OCI-M2 (cell line): ENCODE results near the gene UBE2J2.
A peak's percentile ranks its signal among the peaks of the same experiment; 100 is the strongest.

Experiments
- DNase-seq: peaks from one replicate; lab custom pipeline; 2025; ENCODE audit not compliant: unreplicated experiment; lab: John Stamatoyannopoulos, UW

The UBE2J2 gene

DNA sequence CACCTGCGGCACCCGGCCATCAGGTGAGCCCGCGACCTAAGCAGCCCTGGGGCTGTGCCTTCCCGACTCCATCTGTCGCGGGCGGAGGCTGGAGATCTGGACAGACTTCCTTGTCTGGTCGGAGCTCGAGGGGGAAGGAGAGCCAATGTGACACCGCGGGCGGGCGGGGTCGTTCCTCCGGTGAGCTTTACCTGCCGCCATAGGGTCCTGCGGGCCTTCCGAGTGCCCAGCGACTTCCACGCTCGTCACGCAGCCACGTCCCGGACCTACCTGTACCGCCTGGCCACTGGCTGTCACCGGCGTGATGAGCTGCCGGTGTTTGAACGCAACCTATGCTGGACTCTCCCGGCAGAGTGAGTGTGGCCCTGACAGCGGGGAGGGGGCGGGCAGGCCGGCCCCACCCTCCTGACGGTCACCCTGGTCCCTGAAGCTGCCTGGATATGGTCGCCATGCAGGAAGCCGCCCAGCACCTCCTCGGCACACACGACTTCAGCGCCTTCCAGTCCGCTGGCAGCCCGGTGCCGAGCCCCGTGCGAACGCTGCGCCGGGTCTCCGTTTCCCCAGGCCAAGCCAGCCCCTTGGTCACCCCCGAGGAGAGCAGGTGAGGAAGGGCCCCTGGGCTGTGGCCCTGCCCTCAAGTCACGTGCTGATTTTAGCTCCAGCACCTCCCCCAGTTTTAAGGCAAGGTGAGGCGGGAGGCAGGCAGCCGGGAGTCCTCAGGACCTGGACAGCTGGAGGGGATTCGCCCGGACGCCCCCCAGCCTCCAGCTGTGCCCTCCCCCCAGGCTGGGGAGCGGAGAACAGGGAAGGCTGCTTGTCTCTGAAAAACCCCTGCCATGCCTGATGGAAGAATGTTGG, 35.8 kb upstream of the UBE2J2 start:
- no peak for DNase-seq

DNA sequence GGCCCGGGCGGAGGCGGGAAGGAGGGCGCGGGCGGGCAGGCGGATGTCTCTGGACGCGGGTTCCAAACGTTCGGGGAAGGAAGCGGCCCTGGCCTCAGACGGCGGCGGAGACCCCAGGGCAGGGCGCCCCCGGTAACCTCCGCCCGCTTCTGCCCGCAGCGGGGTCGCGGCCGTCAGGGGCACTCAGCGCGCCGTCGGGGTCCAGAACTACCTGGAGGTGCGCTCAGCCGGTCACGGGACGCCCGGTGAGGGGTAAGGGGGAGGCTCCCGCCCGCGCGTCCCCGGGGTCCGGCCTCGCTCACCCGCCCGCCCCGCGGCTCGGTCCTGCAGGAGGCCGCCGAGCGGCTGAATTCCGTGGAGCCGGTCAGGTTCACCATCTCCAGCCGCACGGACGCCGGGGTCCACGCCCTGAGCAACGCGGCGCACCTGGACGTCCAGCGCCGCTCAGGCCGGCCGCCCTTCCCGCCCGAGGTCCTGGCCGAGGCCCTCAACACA, 35.1 kb upstream of the UBE2J2 start:
- no peak for DNase-seq

DNA sequence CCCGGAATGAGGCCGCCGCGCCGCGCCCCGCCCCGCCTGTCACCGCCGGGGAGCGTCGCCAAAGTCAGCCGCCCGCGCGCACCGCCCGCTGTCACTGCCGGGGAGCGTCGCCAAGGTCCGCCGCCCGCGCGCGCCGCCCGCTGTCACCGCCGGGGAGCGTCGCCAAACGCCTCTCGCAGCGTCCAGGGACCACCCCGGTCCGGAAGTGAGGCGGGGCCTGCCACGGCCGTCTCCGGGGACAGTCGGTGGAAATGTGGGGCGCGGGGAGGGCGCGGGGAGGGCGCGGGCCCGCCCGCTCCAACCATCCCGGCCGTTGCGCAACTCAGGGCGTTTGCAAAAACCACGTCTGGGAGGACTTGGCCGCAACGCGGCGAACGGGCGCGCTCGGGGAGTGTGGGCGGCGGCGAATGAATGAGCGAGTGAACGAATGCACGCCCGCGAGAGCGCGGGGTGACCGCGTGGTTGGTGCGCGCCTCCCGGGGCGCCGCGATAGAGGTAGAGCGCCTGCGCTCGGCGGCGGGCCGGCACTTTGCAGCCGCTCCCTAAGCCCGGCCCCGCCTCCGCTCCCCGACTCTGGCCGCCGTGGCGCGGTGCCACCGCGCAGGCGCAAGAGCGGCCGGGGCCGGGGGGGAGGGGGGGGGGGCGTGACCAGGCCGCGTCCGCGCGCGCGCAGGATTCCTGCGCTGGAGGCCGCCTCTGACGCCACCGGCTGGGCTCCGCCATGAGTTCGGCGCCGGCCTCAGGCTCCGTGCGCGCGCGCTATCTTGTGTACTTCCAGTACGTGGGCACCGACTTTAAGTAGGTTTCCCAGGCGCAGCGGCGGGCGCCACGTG, 34.5 kb upstream of the UBE2J2 start, which contains the start of the genes ACAP3 and PUSL1:
ACAP3 (minus strand) TSS at position 8 of the 833 bp plus-strand sequence. CDS start 115 bp downstream, outside the sequence.
PUSL1 (plus strand) TSS at position 675 of the 833 bp plus-strand sequence; CDS start at position 722, 47 bp downstream.
- peak; percentile 14 for DNase-seq

DNA sequence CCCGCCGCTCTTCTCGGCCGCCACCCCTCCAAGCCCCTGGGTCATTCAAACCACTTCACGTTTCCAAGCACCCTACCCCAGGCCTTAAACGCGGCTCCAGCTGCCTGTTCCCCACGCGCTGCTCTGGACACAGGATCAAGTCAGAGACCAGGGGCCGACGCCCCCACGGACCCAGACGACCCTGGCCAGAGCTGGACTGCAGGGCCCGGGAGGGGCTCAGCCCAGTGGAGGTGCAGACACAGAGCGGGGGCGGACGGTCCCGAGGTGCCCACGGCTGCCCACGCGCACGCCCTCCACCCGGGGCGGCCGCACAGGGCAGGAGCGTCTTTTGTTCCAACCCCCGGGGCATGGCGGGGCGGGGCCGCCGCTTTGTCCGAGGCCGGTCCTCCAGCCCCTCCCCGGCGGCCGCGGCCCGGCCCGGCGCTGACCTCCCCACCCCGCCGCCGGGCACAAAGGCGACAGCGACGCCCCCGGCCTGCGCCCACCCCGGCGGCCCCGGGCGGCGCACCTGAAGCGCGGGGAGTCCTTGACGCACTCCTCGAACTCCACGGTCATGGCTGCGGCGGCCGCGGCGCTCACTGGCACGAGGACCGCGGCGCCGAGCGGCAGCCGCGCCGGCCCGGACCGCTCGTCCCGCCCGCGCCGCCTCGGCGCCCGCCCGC, 33.7 kb upstream of the UBE2J2 start:
- DNase-seq = no peak

DNA sequence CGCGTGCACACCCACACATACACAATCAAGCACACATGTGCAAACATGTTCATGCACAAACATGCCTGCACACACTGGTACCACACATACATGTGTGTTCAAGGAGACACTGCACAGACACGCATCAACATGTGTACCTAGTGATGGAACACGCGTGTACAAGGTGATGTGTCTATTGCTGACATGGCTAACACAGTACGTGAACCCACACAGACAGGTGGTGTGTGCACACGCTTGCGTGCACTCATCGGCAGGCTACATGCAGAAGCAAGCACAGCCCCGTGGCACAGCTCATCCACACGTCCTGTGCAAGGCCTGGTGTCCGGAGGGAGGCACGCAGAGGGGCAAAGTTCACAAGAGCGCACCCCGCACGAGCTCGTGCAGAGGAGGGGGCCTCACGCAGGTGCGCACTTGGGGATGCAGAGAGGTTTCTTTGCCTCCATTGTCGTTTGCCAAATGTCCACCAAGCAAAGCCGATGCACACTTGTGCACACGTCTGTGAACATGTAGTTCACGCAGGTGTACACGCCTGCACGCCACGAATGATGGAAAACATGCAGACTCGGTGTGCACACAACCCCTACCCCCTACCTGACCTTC, 33.1 kb upstream of the UBE2J2 start:
- DNase-seq = no peak

DNA sequence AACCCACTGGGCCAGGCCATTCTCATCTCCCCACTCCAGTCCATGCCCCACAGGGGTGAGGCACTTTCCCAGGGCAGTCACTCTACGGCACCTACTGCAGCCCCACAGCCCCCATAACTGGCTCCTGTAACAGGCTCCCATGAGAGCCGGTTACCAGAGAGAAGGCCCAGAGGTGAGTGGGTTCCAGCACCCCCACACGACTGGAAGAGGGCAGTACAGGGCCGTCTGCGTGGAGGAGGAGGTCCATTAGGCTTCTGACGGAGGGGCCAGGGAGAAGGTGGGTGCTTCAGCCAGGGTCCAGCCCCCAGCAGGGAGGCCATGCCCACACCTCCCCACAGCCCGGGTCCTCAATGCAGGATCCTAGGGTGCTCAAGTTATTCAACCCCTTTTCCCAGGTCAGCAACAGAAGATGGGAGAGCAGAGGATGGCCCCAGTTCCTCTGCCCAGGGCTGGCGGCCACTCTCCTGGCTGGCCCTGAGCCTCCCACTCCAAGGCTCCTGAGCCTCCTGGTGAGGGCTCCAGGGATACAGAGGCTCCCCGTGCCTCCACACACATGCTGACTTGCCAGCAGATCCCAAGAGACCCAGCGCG, 32.5 kb upstream of the UBE2J2 start:
- no peak for DNase-seq

DNA sequence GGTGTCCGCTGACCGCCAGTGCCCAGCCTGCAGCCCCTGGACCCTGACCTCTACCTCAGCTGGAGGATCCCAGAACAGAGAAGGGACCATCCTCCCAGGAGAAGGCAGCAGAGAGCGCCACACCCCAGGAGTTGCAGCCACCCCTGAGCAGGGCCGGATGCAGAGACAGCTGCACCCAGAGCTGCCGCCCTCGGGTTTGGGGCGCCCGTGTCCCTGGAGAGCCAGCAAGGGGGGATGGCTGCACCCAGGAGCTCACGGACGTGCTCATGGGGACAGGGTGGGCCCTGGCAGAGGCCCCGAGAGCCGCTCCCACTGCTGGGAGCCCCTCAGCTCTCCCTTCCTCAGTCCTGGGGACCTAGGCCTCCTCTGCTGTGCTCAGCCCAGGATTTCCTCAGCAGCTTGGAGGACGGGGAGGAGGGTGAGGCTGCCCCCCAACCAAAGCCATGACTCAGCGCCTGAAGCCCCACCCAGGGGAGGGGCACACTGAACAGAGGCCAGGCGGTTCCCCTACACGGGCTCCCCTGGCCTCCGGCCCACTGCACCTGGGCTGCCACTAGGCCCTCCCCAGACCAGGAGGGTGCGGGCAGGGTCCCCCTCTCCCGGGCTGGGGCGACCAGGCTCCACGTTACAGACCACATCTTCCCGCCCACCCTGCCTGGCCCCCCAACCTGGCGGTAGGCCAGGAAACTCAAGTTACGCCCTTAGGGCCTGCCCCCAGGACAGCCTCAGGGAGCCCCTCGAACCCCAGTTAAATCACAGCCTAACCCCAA, 31.8 kb upstream of the UBE2J2 start:
- no peak for DNase-seq

DNA sequence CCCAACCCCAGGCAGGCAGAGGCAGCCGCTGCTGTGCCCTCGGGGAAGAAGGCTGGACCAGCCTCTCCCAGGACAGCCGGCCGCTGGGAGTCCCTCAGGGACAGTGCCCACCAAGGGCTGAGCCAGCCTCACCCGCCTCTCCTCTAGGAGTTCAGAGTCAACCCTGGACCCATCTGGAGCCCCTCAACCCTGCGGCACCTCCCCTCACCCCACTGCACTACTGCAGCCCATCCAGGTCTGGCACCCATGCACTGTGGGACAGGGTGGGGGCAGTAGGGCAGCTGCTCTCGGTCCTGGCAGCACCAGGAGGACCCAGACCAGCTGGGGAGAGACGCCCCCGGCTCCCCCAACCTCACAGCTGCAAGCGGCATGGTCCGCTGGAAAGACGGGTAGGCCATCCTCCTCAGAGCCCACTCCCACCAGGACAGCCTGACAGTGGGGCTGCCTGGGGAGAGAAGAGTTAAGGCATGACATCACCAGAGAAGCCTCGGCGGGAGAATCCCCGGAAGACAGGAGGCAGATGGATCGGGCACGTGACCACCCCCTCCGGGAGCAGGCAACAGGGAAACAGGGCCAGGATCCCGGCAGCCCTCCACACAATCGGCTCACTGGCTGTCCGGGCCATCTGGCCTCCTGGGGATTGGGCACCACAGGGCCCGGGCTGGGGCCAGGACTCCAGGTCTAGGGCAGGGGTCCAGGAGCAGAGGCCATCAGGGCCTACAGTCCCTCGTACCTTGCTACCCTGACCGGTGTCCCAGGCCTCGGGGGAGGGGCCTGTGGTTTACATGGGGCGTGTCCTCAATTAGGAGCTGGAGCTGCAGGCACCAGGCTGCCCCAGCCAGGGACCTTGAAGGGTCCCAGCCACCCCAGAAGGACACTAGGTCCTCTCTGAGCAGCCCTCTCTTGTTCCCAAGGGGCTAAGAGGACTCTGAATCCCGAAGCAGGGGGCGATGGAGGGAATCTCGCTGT, 31.0 kb upstream of the UBE2J2 start:
- no peak for DNase-seq

DNA sequence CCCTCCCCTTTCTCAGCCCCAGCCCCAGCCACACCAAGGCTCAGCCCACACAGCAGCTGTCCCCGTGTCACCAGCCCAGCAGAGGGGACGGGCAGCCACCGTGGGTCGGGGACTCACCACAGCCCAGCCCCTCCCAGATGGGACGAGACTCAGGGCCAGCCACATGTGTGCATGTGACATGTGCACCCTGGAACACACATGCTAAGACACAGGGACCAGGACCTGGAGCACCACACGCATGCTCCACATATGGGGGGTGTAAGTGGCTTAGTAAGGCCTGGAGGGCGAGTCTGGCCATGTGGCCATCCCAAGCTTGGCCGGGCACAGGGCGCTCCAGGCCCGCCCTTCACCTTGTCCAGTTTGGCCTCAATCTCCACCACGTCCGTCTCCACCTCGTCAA, 30.1 kb upstream of the UBE2J2 start:
- no peak for DNase-seq

DNA sequence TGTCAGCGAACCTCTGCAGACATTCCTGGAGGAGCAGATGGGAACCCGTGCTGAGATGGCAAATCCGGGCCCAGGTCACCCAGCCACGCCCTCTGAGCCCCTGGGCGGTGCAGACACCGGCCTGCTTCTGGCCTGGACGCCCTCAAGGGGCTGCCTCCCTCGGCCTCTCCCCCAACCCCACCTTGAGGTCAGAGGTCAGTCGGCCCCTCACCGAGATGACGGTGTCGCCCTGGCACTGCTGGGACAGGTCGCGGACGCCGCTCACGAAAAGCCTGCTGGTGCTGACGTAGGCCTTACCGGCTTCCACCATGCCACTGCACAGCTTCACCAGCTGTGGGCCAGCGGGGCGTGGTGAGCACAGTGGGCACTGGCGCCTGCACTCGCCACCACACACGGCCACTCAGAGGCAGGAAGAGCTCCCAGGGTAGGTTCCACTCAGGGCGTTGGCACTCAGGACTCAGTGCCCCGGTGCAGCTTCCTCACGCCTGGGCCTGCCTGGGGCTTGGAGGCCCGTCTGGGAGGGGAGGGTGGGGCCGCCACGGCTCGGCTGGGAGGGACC, 29.4 kb upstream of the UBE2J2 start:
- DNase-seq = no peak

DNA sequence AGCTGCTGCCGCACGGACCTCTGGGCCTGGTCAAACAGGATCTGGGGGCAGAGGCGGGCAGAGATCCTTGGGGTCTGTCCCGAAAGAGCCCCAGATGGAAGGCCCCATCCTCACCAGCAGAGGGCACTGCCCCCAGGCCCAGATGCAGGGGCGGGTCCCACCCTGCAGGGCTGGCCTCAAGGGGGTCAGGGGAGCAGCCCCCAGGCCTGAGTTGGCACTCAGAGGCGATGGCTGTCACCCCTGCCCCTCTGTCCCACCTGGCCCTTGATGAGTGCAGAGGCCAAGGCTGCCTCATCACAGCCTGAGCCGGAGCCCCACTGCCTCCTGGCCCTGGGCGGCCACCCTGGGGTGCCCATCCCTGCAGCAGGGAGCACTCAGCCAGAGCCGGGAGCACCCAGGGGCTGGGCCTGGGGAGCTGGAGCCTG, 28.4 kb upstream of the UBE2J2 start:
- DNase-seq = no peak

DNA sequence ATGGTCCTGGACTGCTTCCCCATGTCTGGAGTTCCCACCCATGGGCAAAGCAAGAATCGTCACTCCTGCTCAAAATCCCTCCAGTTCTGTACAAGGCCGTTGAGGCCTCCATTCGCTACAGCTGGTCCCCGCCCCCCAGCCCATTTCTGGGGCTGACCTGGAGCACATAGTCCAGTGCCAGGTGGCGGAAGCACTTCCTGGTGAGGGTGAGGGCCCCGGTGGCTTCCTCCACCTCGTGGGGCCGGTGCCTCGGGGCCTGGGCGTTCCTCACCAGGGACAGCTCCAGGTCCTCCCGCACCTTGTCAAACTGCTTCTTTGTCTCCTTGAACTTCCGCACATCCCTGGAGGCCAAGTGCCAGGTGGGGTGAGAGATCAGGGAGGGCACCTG, 26.7 kb upstream of the UBE2J2 start:
- no peak for DNase-seq

DNA sequence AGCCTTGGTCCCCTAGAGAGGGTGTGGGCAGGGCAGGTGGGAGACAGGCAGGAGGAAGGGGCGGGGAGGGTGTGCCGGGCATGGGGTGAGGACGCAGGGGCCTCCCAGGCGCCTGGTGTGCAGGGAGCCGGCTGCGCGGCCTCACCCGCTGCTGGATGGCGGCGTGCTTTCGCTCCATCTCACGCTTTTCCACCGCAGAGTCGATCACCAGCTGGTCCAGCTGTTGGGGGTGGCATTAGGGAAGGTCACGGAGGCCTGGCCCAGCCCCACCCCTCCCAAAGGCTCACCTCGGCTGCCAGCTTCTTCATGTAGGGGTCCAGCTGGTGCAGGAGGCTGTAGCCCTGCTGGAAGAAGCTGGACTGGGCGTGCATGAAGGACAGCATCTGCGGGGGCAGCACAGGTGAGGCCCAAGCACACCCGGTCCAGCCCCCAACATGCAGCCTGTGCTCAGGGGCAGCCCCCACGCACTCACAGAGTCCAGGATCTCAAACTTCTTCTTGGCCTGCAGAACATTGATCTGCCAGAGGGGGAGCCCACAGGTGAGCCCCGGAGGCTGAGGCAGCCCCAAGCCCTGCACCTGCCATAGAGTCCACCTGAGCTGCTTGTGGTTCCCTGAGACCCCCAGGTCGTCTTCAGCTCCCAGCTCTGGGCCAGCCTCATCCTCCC, 26.2 kb upstream of the UBE2J2 start:
- DNase-seq = no peak

DNA sequence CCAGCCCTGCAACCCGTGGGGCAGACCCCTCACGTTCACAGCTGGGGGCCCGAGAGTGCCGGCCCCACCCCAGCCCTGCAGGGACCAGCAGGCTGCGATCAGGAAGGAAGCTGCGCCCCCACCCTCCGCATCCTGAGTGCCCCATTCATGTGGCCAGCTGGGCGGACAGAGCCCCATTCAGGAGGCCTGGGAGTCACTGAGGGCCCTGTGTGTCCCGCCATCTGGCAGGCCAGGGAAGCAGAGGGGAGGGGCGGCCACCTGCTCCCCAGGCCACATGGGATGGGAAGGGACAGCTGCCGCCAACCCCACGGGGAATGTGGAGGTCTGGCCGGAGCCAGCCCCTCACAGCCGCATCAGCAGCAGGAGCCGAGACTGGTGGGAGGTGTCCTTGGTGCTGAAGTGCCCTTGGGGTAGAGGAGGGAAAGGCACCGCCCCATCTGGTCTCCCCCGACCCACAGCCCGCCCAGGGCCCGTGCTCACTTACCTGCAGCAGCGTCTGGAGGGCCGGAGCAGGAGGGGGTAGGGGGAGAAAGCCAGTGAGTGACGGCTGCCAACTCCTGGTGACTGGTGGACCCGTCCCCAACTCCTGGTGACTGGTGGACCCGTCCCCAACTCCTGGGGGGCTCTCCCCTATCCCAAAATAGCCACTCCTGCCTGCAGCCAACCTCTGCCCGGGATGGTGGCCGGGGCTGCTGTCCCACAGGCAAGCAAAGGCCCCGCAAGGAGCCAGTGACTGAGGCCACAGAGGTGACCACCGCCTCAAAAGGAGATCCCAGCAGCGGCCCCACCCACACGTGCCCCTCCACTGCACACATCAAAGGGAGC, 25.4 kb upstream of the UBE2J2 start:
- DNase-seq = no peak

DNA sequence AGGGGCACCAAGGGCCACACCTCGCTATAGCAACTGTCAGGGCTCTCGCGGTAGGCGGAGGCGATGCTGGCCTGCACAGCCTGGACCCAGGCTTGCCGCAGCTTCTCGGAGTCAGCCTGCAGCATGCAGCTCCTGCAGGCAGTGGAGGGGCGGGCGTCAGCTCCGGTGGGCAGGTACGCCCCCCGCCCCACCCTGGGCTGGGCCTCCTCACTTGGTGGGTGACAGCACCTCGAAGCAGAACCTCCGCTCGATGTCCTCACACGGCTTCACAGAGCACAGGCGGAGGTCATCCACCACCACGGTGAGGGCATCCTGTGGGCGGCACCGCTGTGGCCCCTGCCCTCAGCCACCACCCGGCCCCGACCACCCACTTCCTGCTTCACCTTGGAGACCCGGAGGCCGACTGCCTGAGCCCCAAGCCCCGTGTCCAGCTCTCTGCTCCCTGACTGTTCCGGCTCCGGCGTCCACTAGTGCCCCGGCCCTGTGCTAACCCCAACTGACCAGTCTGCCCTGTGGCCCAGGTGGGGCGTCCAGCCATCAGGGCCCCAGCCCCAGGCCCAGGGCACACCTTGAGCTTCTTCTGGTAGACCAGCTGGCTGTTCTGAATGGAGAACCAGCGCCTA, 24.3 kb upstream of the UBE2J2 start:
- no peak for DNase-seq
